Nephron (organoid): ENCODE measurements around the gene RNF214.

Source experiments
- H3K27ac Mint-ChIP-seq, 3 experiments: 2 replicates each; pipeline ENCODE4 v1.8.0; 2020; ENCODE audit warnings: mixed read lengths in 3 of 3, mild to moderate bottlenecking in 2 of 3, moderate library complexity in 1 of 3
- H3K27me3 Mint-ChIP-seq: 2 replicates; pipeline ENCODE4 v1.8.0; 2021; ENCODE audit warnings: low read depth, mild to moderate bottlenecking, moderate library complexity, mixed read lengths
- H3K36me3 Mint-ChIP-seq: 2 replicates; pipeline ENCODE4 v1.8.0; 2020; ENCODE audit warnings: low read depth, mixed read lengths
- H3K4me1 Mint-ChIP-seq: 2 replicates; pipeline ENCODE4 v1.8.0; 2020; ENCODE audit warnings: mixed read lengths
- H3K4me3 Mint-ChIP-seq, 3 experiments: 2 replicates each; pipeline ENCODE4 v1.8.0; 2020; ENCODE audit warnings: mild to moderate bottlenecking in 3 of 3, mixed read lengths in 3 of 3, moderate library complexity in 2 of 3
- H3K9me3 Mint-ChIP-seq: 2 replicates; pipeline ENCODE4 v1.8.0; 2020; ENCODE audit warnings: mixed read lengths
- TF ChIP-seq, protein P1 (sequence below), 3 experiments: fragments of 200-600 bp; sonication (generic); IDR thresholded peaks; one replicate each; pipeline ENCODE4 v1.5.0; 2021; ENCODE audit warnings: antibody characterized with exemption in 3 of 3; ENCODE audit not compliant: unreplicated experiment in 3 of 3

Gene RNF214

GRCh38 chr11:117199916-117200812 lies 32.3 kb upstream of the RNF214 start:
- H3K27ac Mint-ChIP-seq = peak overlapping the region; percentile 80 to 96 (median 82)
- H3K4me1 Mint-ChIP-seq = peaks cover 59% of the 10 kb centered on the region
- peaks cover 32% of the 10 kb centered on the region for H3K36me3 Mint-ChIP-seq
- H3K9me3 Mint-ChIP-seq = no peaks in the 10 kb centered on the region
- TF ChIP-seq, protein P1, sequence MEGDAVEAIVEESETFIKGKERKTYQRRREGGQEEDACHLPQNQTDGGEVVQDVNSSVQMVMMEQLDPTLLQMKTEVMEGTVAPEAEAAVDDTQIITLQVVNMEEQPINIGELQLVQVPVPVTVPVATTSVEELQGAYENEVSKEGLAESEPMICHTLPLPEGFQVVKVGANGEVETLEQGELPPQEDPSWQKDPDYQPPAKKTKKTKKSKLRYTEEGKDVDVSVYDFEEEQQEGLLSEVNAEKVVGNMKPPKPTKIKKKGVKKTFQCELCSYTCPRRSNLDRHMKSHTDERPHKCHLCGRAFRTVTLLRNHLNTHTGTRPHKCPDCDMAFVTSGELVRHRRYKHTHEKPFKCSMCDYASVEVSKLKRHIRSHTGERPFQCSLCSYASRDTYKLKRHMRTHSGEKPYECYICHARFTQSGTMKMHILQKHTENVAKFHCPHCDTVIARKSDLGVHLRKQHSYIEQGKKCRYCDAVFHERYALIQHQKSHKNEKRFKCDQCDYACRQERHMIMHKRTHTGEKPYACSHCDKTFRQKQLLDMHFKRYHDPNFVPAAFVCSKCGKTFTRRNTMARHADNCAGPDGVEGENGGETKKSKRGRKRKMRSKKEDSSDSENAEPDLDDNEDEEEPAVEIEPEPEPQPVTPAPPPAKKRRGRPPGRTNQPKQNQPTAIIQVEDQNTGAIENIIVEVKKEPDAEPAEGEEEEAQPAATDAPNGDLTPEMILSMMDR (IDR thresholded peaks at IDR 0.05; ENCODE audit: unreplicated experiment in 3 of 3) = no peak
- peak overlapping the region; percentile 75 to 89 (median 89) for H3K4me3 Mint-ChIP-seq
- H3K27me3 Mint-ChIP-seq = no peaks in the 10 kb centered on the region

DNA sequence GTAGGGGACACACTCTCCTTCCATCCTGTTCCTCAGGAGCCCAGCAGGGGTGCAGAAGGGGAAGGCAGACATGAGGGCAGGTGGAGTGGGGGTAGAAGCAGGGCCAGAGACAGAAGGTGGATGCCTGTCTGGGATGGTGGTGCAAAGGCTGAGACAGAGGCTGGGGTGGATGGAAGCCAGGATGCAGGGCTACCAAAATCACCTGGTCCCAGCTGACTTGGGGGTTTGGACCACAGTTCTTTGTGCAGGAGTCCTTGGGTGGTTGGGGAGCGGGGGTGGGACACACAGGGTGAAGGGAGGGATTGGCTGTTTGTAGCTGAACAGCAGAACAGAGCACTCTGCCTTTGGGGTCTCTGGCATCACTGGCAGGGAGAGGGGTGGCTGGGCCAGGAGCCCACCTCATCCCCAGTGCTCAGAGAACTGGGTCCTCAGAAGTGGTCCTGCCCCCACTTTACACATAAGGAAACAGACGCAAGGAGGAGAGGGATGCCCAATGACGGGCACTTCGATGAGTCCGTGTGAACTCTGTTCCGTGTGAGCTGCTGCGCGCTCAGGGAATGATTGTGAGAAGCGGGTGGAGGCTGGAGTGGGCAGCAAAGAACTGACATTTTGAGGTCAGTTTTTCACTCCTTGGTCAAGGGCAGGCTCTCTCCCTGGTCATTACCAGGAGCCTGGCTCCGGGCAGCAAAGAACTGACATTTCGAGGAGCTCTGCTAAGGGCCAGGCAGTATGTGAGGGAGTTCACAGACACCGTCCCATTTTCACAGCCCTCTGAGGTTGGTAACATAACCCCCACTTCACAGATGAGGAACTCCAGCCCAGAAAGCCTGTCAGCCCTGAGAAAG lies 31.4 kb upstream of the RNF214 start:
- Mint-ChIP-seq H3K4me3 (peak overlapping the region; percentile 55 to 89 (median 89)), H3K9me3 (no peaks in the 10 kb centered on the region), H3K27me3 (no peaks in the 10 kb centered on the region), H3K4me1 (peaks cover 59% of the 10 kb centered on the region), H3K27ac (peak overlapping the region in 2 of 3 experiments; percentile 80 to 96), H3K36me3 (peaks cover 29% of the 10 kb centered on the region)
- TF ChIP-seq, protein P1 (IDR thresholded peaks at IDR 0.05; ENCODE audit: unreplicated experiment in 3 of 3) = no peak

DNA sequence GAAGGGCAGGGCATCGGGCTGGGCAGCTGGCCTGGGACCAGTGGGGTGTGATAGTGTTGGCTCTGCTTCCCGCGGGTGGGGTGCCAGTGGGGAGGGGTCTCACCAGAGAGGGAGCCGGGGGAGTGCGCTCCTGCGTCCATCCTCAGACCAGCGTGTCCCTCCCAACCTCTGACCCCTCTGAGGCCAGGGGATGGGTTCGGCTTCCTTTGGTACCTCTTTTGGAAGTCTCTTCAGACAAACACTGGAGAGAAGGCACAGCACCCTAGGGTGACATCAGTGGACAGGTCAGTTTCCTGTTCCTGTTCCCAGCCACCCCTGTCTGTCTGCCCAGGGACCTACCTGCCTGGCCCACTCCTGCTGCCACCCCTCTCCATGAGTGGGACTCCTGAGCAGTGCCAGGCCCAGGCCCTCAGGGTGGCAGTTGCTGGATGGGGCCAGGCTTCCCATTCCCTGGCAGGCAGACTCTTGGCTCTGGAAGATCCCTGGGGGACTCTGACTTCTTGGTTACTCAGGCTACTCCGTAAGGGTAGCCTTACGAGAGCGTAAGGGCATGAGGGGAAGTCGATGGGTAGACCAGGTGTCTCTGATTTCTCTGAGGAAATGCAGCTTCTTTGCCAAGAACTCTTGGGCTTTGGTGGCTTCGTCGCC lies 30.7 kb upstream of the RNF214 start:
- peaks cover 59% of the 10 kb centered on the region for H3K4me1 Mint-ChIP-seq
- peak overlapping the region in 1 of 3 experiments; percentile 68 for H3K4me3 Mint-ChIP-seq
- H3K9me3 Mint-ChIP-seq = no peaks in the 10 kb centered on the region
- H3K27me3 Mint-ChIP-seq = no peaks in the 10 kb centered on the region
- peak overlapping the region in 1 of 3 experiments; percentile 96 for H3K27ac Mint-ChIP-seq
- TF ChIP-seq, protein P1 (IDR thresholded peaks at IDR 0.05; ENCODE audit: unreplicated experiment in 3 of 3) = no peak
- H3K36me3 Mint-ChIP-seq = peaks cover 31% of the 10 kb centered on the region

- H3K9me3 Mint-ChIP-seq = no peaks in the 10 kb centered on the region
- TF ChIP-seq, protein P1 (IDR thresholded peaks at IDR 0.05; ENCODE audit: unreplicated experiment in 3 of 3) = no peak
- H3K4me3 Mint-ChIP-seq = peak overlapping the region in 2 of 3 experiments; percentile 51 to 68
- peaks cover 28% of the 10 kb centered on the region for H3K36me3 Mint-ChIP-seq
- no peaks in the 10 kb centered on the region for H3K27me3 Mint-ChIP-seq
- peaks cover 55% of the 10 kb centered on the region for H3K4me1 Mint-ChIP-seq
- H3K27ac Mint-ChIP-seq = peak overlapping the region in 2 of 3 experiments; percentile 48 to 64
These were observed 29.9 kb upstream of the RNF214 start for GRCh38 chr11:117202386-117203068.

- no peaks in the 10 kb centered on the region for H3K9me3 Mint-ChIP-seq
- peak overlapping the region in 1 of 3 experiments; percentile 68 for H3K27ac Mint-ChIP-seq
- peaks cover 50% of the 10 kb centered on the region for H3K4me1 Mint-ChIP-seq
- no peak overlapping the region for H3K4me3 Mint-ChIP-seq
- TF ChIP-seq, protein P1 (IDR thresholded peaks at IDR 0.05; ENCODE audit: unreplicated experiment in 3 of 3) = no peak
- peaks cover 26% of the 10 kb centered on the region for H3K36me3 Mint-ChIP-seq
- no peaks in the 10 kb centered on the region for H3K27me3 Mint-ChIP-seq
These were observed 29.4 kb upstream of the RNF214 start for GRCh38 chr11:117203069-117203407.
